Activated T-cell treated with anti-CD3 and anti-CD28 coated beads for 4 hours (primary cell): ENCODE data around the gene KIF12.
"Not testable (repeated sequence)": the region's sequence is repeated elsewhere in the genome, so short reads cannot be mapped to it uniquely, and the experiment has no call there.

Experiments used
- DNase-seq: peaks from one replicate; pipeline ENCODE4 v3.0.0-alpha.2; 2020

The KIF12 gene

GRCh38 chr9:114061292-114061691 is 37.8 kb downstream of the KIF12 start:
- no peak for DNase-seq

- DNase-seq: no peak
Observed at GRCh38 chr9:114060711-114061110, 38.4 kb downstream of the KIF12 start.

- DNase-seq: no peak
Observed at GRCh38 chr9:114060070-114060469, 39.0 kb downstream of the KIF12 start.

- no peak for DNase-seq
Observed at GRCh38 chr9:114059047-114059803, 39.9 kb downstream of the KIF12 start.

- no peak for DNase-seq
Observed at GRCh38 chr9:114058688-114059046, 40.4 kb downstream of the KIF12 start.

GRCh38 chr9:114057161-114057885 is 41.8 kb downstream of the KIF12 start:
- DNase-seq: no peak

GRCh38 chr9:114056527-114056926 is 42.6 kb downstream of the KIF12 start:
- no peak for DNase-seq

GRCh38 chr9:114055894-114056293 is 43.2 kb downstream of the KIF12 start:
- no peak for DNase-seq

- no peak for DNase-seq
Observed at GRCh38 chr9:114055061-114055460, 44.0 kb downstream of the KIF12 start.

GRCh38 chr9:114054191-114054690 is 44.9 kb downstream of the KIF12 start:
- DNase-seq: no peak

- no peak for DNase-seq
Observed at GRCh38 chr9:114053246-114054005, 45.7 kb downstream of the KIF12 start.

GRCh38 chr9:114051706-114052105 is 47.4 kb downstream of the KIF12 start:
- DNase-seq: no peak

- DNase-seq: no peak
Observed at GRCh38 chr9:114051281-114051680, 47.8 kb downstream of the KIF12 start.

GRCh38 chr9:114050646-114051045 is 48.4 kb downstream of the KIF12 start:
- DNase-seq: no peak

GRCh38 chr9:114050226-114050568 is 48.9 kb downstream of the KIF12 start:
- no peak for DNase-seq

- no peak for DNase-seq
Observed at GRCh38 chr9:114049441-114050225, 49.5 kb downstream of the KIF12 start.

- DNase-seq: no peak
Observed at GRCh38 chr9:114048533-114049415, 50.3 kb downstream of the KIF12 start.

GRCh38 chr9:114047717-114048116 is 51.4 kb downstream of the KIF12 start:
- no peak for DNase-seq

GRCh38 chr9:114046875-114047274 is 52.2 kb downstream of the KIF12 start:
- no peak for DNase-seq

- no peak for DNase-seq
Observed at GRCh38 chr9:114046237-114046755, 52.8 kb downstream of the KIF12 start.

GRCh38 chr9:114043660-114044059 is 55.4 kb downstream of the KIF12 start:
- not testable (repeated sequence) for DNase-seq
